ENCODE measurements around the gene SHISA5. TPM values are rescaled to one million over a fixed set of nuclear protein-coding genes. Genes with fewer than 3 reads are reported as not detected.

The SHISA5 gene
- total and polyA plus RNA-seq, 2 of the 8 experiments (the other 6 are each of a cell fraction or from before 2014, with no cell fraction given), result 196 to 315 TPM

DNA sequence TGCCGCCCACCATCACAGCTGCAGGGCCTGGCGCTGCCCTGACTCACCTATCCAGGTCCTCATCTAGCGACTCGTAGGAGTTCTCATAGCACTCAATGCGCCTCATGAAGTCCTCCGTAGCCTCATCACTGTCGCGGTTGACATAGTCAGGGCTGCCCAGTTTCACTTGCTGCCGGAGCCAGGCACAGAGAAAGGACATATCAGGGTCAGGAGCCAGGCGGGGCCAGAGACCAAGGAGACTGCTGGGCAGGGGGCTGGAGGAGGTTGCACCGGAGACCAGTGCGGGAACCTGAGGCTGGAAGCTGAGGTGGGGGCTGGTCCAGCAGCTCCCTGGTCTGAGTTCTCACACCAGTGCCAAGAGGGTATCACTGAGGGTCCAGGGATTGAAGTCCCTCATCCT is 34.5 kb upstream of the SHISA5 start (continued):
- TF ChIP-seq, protein P1, sequence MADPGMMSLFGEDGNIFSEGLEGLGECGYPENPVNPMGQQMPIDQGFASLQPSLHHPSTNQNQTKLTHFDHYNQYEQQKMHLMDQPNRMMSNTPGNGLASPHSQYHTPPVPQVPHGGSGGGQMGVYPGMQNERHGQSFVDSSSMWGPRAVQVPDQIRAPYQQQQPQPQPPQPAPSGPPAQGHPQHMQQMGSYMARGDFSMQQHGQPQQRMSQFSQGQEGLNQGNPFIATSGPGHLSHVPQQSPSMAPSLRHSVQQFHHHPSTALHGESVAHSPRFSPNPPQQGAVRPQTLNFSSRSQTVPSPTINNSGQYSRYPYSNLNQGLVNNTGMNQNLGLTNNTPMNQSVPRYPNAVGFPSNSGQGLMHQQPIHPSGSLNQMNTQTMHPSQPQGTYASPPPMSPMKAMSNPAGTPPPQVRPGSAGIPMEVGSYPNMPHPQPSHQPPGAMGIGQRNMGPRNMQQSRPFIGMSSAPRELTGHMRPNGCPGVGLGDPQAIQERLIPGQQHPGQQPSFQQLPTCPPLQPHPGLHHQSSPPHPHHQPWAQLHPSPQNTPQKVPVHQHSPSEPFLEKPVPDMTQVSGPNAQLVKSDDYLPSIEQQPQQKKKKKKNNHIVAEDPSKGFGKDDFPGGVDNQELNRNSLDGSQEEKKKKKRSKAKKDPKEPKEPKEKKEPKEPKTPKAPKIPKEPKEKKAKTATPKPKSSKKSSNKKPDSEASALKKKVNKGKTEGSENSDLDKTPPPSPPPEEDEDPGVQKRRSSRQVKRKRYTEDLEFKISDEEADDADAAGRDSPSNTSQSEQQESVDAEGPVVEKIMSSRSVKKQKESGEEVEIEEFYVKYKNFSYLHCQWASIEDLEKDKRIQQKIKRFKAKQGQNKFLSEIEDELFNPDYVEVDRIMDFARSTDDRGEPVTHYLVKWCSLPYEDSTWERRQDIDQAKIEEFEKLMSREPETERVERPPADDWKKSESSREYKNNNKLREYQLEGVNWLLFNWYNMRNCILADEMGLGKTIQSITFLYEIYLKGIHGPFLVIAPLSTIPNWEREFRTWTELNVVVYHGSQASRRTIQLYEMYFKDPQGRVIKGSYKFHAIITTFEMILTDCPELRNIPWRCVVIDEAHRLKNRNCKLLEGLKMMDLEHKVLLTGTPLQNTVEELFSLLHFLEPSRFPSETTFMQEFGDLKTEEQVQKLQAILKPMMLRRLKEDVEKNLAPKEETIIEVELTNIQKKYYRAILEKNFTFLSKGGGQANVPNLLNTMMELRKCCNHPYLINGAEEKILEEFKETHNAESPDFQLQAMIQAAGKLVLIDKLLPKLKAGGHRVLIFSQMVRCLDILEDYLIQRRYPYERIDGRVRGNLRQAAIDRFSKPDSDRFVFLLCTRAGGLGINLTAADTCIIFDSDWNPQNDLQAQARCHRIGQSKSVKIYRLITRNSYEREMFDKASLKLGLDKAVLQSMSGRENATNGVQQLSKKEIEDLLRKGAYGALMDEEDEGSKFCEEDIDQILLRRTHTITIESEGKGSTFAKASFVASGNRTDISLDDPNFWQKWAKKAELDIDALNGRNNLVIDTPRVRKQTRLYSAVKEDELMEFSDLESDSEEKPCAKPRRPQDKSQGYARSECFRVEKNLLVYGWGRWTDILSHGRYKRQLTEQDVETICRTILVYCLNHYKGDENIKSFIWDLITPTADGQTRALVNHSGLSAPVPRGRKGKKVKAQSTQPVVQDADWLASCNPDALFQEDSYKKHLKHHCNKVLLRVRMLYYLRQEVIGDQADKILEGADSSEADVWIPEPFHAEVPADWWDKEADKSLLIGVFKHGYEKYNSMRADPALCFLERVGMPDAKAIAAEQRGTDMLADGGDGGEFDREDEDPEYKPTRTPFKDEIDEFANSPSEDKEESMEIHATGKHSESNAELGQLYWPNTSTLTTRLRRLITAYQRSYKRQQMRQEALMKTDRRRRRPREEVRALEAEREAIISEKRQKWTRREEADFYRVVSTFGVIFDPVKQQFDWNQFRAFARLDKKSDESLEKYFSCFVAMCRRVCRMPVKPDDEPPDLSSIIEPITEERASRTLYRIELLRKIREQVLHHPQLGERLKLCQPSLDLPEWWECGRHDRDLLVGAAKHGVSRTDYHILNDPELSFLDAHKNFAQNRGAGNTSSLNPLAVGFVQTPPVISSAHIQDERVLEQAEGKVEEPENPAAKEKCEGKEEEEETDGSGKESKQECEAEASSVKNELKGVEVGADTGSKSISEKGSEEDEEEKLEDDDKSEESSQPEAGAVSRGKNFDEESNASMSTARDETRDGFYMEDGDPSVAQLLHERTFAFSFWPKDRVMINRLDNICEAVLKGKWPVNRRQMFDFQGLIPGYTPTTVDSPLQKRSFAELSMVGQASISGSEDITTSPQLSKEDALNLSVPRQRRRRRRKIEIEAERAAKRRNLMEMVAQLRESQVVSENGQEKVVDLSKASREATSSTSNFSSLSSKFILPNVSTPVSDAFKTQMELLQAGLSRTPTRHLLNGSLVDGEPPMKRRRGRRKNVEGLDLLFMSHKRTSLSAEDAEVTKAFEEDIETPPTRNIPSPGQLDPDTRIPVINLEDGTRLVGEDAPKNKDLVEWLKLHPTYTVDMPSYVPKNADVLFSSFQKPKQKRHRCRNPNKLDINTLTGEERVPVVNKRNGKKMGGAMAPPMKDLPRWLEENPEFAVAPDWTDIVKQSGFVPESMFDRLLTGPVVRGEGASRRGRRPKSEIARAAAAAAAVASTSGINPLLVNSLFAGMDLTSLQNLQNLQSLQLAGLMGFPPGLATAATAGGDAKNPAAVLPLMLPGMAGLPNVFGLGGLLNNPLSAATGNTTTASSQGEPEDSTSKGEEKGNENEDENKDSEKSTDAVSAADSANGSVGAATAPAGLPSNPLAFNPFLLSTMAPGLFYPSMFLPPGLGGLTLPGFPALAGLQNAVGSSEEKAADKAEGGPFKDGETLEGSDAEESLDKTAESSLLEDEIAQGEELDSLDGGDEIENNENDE (IDR thresholded peaks at IDR 0.05; ENCODE audit: insufficient replicate concordance, low read length), result no peak
- TF ChIP-seq NRF1 (IDR thresholded peaks at IDR 0.05; ENCODE audit: low read depth, low read length) (no peak), JUN (IDR thresholded peaks at IDR 0.05; ENCODE audit: low read depth, low read length) (no peak), RNF2 (IDR thresholded peaks at IDR 0.05; ENCODE audit: borderline replicate concordance, low read depth, low read length, missing control alignments, poor library complexity, severe bottlenecking) (no peak), GTF2F1 (IDR thresholded peaks at IDR 0.05; ENCODE audit: borderline replicate concordance, low read depth, low read length) (no peak), CBX8 (IDR thresholded peaks at IDR 0.05; ENCODE audit: borderline replicate concordance, low read depth, low read length) (no peak), SIX5 (IDR thresholded peaks at IDR 0.05; ENCODE audit: low read depth, low read length) (no peak), RAD21 (IDR thresholded peaks at IDR 0.05 in 1 of 2, conservative IDR thresholded peaks at IDR 0.05 in 1 of 2; ENCODE audit: low read depth in 2 of 2, low read length in 2 of 2) (no peak)

All from H1 (cell line).